C4-2B (cell line): ENCODE measurements around the gene MOB3A.

ENCODE experiments used
- H3K27ac ChIP-seq: fragments of 450-650 bp; 2 replicates; pipeline ENCODE4 v1.5.1; 2017
- CTCF ChIP-seq: fragments of 450-650 bp; conservative IDR thresholded peaks from 2 replicates; pipeline ENCODE4 v1.5.1; 2017; ENCODE audit warnings: mild to moderate bottlenecking
- ZFX ChIP-seq: fragments of 450-650 bp; IDR thresholded peaks from 2 replicates; pipeline ENCODE4 v1.6.1; 2017

Gene MOB3A

GRCh38 chr19:2109046-2109864 lies 13.1 kb upstream of the MOB3A start:
- no peak overlapping the region for H3K27ac ChIP-seq
- TF ChIP-seq CTCF (no peak), ZFX (no peak)

- no peak for TF ChIP-seq CTCF
- TF ChIP-seq ZFX, result no peak
- no peak overlapping the region for H3K27ac ChIP-seq
Measured at GRCh38 chr19:2108251-2109016, 12.3 kb upstream of the MOB3A start.

GRCh38 chr19:2103045-2103707 lies 7.0 kb upstream of the MOB3A start:
- TF ChIP-seq ZFX (no peak), CTCF (no peak)
- H3K27ac ChIP-seq, result no peak overlapping the region

- TF ChIP-seq ZFX, result no peak
- no peak for TF ChIP-seq CTCF
- H3K27ac ChIP-seq, result no peak overlapping the region
Measured at GRCh38 chr19:2101417-2102335, 5.5 kb upstream of the MOB3A start.

GRCh38 chr19:2100719-2101061 lies 4.6 kb upstream of the MOB3A start:
- TF ChIP-seq CTCF, result no peak
- no peak for TF ChIP-seq ZFX
- no peak overlapping the region for H3K27ac ChIP-seq

GRCh38 chr19:2099937-2100718 lies 4.0 kb upstream of the MOB3A start:
- TF ChIP-seq CTCF (no peak), ZFX (no peak)
- H3K27ac ChIP-seq, result no peak overlapping the region
